ENCODE results near the gene KIF3C.

- TF ChIP-seq CTCF (IDR thresholded peaks at IDR 0.05 in 2 of 3, conservative IDR thresholded peaks at IDR 0.05 in 1 of 3; ENCODE audit: insufficient read depth in 2 of 3, low read depth in 1 of 3, low read length in 3 of 3), result peak in 2 of 3 experiments; percentile 6 to 16; a peak in 2 of 6 replicates
- no peak for TF ChIP-seq POLR2AphosphoS5 (IDR thresholded peaks at IDR 0.05; ENCODE audit: control insufficient read depth, insufficient read depth, low read depth, low read length)
These were observed 15.6 kb downstream of the KIF3C start for GRCh38 chr2:25966531-25967270.
